ENCODE results near the gene AFF3. TPM values are rescaled to one million over a fixed set of nuclear protein-coding genes. Genes with fewer than 3 reads are reported as not detected.
"Not testable (repeated sequence)": the region's sequence is repeated elsewhere in the genome, so short reads cannot be mapped to it uniquely, and the experiment has no call there.

AFF3 gene
- total and polyA plus RNA-seq, 8 donors = 1.4 to 78.8 (median 14.7) TPM

DNA sequence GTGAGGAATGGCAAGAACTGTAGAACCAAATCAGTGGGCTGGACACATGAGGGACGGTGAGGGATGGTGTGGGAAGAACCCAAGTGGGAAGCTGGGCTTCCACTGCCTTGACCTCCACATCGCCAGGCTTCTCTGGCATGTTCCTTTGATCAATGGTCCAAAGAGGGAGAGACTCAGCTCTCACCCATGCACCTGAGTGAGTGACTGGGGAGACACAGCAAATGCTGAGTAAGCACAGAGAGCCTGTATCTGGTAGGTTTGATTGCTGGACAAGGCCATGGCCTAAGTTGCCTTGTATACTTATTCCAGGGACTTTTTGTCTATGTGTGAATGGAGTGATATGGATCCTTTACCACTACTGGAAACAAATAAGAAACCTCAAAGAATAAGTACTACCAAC is 188.6 kb downstream of the AFF3 start:
- no peaks in the 10 kb centered on the region for H3K4me1 ChIP-seq
- peaks cover 0 to 7% (median 0%) of the 10 kb centered on the region in 4 donors for H3K36me3 ChIP-seq
- H3K27ac ChIP-seq = no peak overlapping the region
- intact Hi-C loops (cut with DNase I; ENCODE audit: low total_unique reads) = no loop called here
- DNase-seq = no peak
- no peaks in the 10 kb centered on the region for H3K9me3 ChIP-seq
- H3K4me3 ChIP-seq = no peak overlapping the region
- no peak for TF ChIP-seq POLR2A (IDR thresholded peaks at IDR 0.05)
- 90 to 98% (median 98%) methylated on average over 2 of the region's 2 CpGs for WGBS, 5 donors
- H3K27me3 ChIP-seq = no peaks in the 10 kb centered on the region

DNA sequence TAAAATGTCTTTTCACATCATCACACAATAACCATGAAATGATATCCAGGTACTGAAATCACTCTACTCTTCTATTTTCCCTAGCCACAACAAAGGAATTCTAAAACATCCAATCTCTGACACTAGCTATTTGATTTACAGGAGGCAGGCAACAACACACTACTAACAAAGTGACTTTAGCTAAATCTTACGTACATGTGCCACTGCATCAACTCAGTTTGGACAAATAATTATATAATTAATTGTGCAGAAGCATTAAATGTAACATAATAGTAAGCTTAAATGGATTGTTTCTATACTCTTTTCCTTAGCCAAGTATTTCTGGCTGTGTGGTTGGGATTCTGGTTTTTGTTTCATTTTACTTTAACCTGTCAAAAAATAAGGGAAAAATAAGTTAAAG is 192.4 kb downstream of the AFF3 start:
- no peak for DNase-seq
- TF ChIP-seq EP300 (IDR thresholded peaks at IDR 0.05) = no peak
- TF ChIP-seq, protein P1, sequence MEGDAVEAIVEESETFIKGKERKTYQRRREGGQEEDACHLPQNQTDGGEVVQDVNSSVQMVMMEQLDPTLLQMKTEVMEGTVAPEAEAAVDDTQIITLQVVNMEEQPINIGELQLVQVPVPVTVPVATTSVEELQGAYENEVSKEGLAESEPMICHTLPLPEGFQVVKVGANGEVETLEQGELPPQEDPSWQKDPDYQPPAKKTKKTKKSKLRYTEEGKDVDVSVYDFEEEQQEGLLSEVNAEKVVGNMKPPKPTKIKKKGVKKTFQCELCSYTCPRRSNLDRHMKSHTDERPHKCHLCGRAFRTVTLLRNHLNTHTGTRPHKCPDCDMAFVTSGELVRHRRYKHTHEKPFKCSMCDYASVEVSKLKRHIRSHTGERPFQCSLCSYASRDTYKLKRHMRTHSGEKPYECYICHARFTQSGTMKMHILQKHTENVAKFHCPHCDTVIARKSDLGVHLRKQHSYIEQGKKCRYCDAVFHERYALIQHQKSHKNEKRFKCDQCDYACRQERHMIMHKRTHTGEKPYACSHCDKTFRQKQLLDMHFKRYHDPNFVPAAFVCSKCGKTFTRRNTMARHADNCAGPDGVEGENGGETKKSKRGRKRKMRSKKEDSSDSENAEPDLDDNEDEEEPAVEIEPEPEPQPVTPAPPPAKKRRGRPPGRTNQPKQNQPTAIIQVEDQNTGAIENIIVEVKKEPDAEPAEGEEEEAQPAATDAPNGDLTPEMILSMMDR (IDR thresholded peaks at IDR 0.05) = no peak
- TF ChIP-seq POLR2AphosphoS5 (IDR thresholded peaks at IDR 0.05) = no peak
- TF ChIP-seq POLR2A (IDR thresholded peaks at IDR 0.05) = no peak
- Histone ChIP-seq H3K27ac (no peak overlapping the region), H3K4me1 (no peaks in the 10 kb centered on the region), H3K4me3 (no peak overlapping the region), H3K27me3 (no peaks in the 10 kb centered on the region), H3K36me3 (no peaks in the 10 kb centered on the region), H3K9me3 (no peaks in the 10 kb centered on the region)
- intact Hi-C loops (cut with DNase I; ENCODE audit: low total_unique reads) = no loop called here
- WGBS, 5 donors = 76 to 99% (median 92%) methylated on average over 1 of the region's 1 CpG

DNA sequence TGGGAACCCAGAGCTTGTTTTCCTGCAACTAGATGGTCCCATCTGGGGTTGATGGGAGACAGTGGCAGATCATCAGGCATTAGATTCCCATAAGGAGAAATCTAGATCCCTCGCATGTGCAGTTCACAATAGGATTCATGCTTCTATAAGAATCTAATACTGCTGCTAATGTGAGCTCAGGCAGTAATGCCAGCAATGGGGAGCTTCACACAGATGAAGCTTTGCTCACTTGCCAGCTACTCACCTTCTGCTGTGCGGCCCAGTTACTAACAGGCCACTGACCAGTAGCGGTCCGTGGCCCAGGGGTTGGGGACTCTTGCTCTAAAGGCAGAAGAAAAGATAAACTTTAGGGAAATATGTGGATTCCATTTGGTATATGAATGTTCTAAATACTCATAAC is 192.9 kb downstream of the AFF3 start:
- Histone ChIP-seq H3K4me3 (no peak overlapping the region), H3K27ac (no peak overlapping the region), H3K4me1 (no peaks in the 10 kb centered on the region), H3K36me3 (no peaks in the 10 kb centered on the region), H3K9me3 (no peaks in the 10 kb centered on the region), H3K27me3 (no peaks in the 10 kb centered on the region)
- 87 to 99% (median 97%) methylated on average over 4 of the region's 4 CpGs for WGBS, 5 donors
- intact Hi-C loops (cut with DNase I; ENCODE audit: low total_unique reads) = no loop called here
- DNase-seq = no peak
- TF ChIP-seq EP300 (IDR thresholded peaks at IDR 0.05) (no peak), POLR2AphosphoS5 (IDR thresholded peaks at IDR 0.05) (no peak), POLR2A (IDR thresholded peaks at IDR 0.05) (no peak)
- TF ChIP-seq, protein P1 (IDR thresholded peaks at IDR 0.05) = no peak

DNA sequence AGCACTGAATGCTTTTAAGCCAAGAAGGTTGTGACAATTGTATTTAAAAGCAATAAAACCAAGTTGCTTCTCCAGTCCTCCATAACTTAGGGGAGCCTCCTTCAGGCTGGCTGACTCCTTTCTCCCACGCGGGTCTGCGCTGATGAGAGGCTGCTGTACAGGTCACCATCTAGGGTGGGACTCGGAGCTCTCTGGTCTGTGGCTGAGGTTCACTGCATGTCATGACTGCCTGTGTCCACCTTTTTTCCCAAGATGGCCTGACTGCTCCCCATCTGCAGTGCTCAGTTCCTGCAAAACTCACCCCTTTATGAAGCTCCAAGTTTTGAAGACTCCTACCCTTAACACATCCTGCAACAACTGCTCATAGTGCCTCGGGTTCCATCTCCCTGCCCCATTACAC is 194.4 kb downstream of the AFF3 start:
- 90 to 99% (median 96%) methylated on average over 5 of the region's 5 CpGs for WGBS, 5 donors
- Histone ChIP-seq H3K27me3 (no peaks in the 10 kb centered on the region), H3K36me3 (no peaks in the 10 kb centered on the region), H3K4me1 (no peaks in the 10 kb centered on the region), H3K4me3 (no peak overlapping the region), H3K9me3 (no peaks in the 10 kb centered on the region), H3K27ac (no peak overlapping the region)
- no peak for DNase-seq
- no peak for TF ChIP-seq POLR2A (IDR thresholded peaks at IDR 0.05)
- TF ChIP-seq, protein P1 (IDR thresholded peaks at IDR 0.05) = no peak
- TF ChIP-seq POLR2AphosphoS5 (IDR thresholded peaks at IDR 0.05) = no peak
- TF ChIP-seq EP300 (IDR thresholded peaks at IDR 0.05) = no peak
- intact Hi-C loops (cut with DNase I; ENCODE audit: low total_unique reads) = no loop called here

DNA sequence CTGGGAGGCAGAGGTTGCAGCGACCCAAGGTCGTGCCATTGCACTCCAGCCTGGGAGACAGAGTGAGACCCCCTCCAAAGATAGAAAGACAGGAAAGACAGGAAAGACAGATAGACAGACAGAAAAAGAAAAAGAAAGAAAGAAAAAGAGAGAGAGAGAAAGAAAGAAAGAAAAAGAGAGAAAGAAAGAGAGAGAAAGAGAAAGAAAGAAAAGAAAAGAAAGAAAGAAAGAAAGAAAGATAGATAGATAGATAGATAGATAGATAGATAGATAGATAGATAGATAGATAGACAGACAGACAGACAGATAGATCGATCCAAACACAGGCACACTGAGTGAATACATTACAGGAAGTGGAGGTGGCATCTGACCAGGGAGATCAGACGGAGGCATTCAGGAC is 195.0 kb downstream of the AFF3 start:
- 81 to 92% (median 87%) methylated on average over 4 of the region's 4 CpGs for WGBS, 5 donors
- H3K36me3 ChIP-seq; H3K9me3 ChIP-seq; DNase-seq; H3K4me1 ChIP-seq; H3K4me3 ChIP-seq; H3K27ac ChIP-seq; intact Hi-C loops (cut with DNase I; ENCODE audit: low total_unique reads); H3K27me3 ChIP-seq: not testable (repeated sequence)

All from stomach (tissue), 9 donors.